Natural killer cell (primary cell): ENCODE results near the gene ADAMTSL1. TPM values are rescaled to one million over a fixed set of nuclear protein-coding genes. Genes with fewer than 3 reads are reported as not detected.

Experiments
- ATAC-seq, 3 donors: fragments of 150-1000 bp in 2 of 3; fragments of 200-7000 bp in 1 of 3; cut with Tn5 transposase; 1 replicate in 1 of 3; 2 replicates in 2 of 3; pipeline ENCODE4 v1.10.0; 2021; ENCODE audit warnings: mild to moderate bottlenecking in 2 of 3, moderate library complexity in 2 of 3
- DNase-seq, 2 donors: peaks; one replicate each; pipeline versions ENCODE4 v3.0.0 to v3.0.0-alpha.2; 2013 to 2021; ENCODE audit warnings: mixed read lengths in 1 of 2
- H3K27ac ChIP-seq: one replicate; pipeline ENCODE4 v1.5.1; 2013; ENCODE audit warnings: mild to moderate bottlenecking, low read length
- H3K27me3 ChIP-seq: one replicate; pipeline ENCODE4 v1.6.1; 2013; ENCODE audit warnings: low read length; ENCODE audit not compliant: control insufficient read depth, insufficient read depth
- H3K36me3 ChIP-seq: one replicate; pipeline ENCODE4 v1.6.1; 2013; ENCODE audit warnings: low read length; ENCODE audit not compliant: control insufficient read depth, insufficient read depth
- H3K4me1 ChIP-seq: one replicate; pipeline ENCODE4 v1.6.1; 2013; ENCODE audit warnings: low read length; ENCODE audit not compliant: control insufficient read depth, insufficient read depth
- H3K4me3 ChIP-seq: one replicate; pipeline ENCODE4 v1.5.1; 2013; ENCODE audit warnings: low read length
- H3K9me3 ChIP-seq: one replicate; pipeline ENCODE4 v1.6.1; 2013; ENCODE audit warnings: low read length; ENCODE audit not compliant: control insufficient read depth, insufficient read depth
- H3K27ac Mint-ChIP-seq, 2 donors: one replicate each; pipeline ENCODE4 v1.8.0; 2022; ENCODE audit warnings: mild to moderate bottlenecking in 2 of 2, mixed read lengths in 2 of 2, moderate library complexity in 1 of 2
- H3K27me3 Mint-ChIP-seq, 2 donors: one replicate each; pipeline ENCODE4 v1.8.0; 2022; ENCODE audit warnings: low read depth in 2 of 2, mixed read lengths in 2 of 2
- H3K36me3 Mint-ChIP-seq: one replicate; pipeline ENCODE4 v1.8.0; 2022; ENCODE audit warnings: mixed read lengths
- H3K4me1 Mint-ChIP-seq, 2 donors: one replicate each; pipeline ENCODE4 v1.8.0; 2022; ENCODE audit warnings: mixed read lengths in 2 of 2
- H3K4me3 Mint-ChIP-seq: one replicate; pipeline ENCODE4 v1.8.0; 2022; ENCODE audit warnings: mild to moderate bottlenecking, moderate library complexity, mixed read lengths
- H3K9me3 Mint-ChIP-seq, 2 donors: one replicate each; pipeline ENCODE4 v1.8.0; 2022; ENCODE audit warnings: mixed read lengths in 2 of 2
- CTCF ChIP-seq: fragments of 200-600 bp; IDR thresholded peaks from one replicate; pipeline ENCODE4 v1.8.0; 2022; ENCODE audit warnings: antibody characterized with exemption
- WGBS: methylation state at CpG from one replicate; pipeline ENCODE4 v1.1.7; 2013; ENCODE audit warnings: missing lambda C conversion rate; ENCODE audit not compliant: insufficient coverage; 5-methylcytosine and 5-hydroxymethylcytosine counted together
- intact Hi-C: fragments of 100-400 bp; cut with micrococcal nuclease; formaldehyde crosslinking; loops from one replicate; pipeline ENCODE4 v1.14.2; 2022
- total RNA-seq, 4 donors: library from RNA; stranded (reverse); fragments of 120-200 nt in 1 of 4; gene quantifications; one replicate each; pipeline versions ENCODE4 v1.2.3 to v1.2.4, GENCODE V29; 2013 to 2022

Gene ADAMTSL1
- total RNA-seq, 3 donors from 2014 or later (not counting 1 experiment from before 2014, with no cell fraction given) = not detected

GRCh38 chr9:18905028-18905882 lies 431.3 kb downstream of the ADAMTSL1 start:
- Mint-ChIP-seq H3K27ac (no peak overlapping the region), H3K9me3 (peaks cover 0 to 6% of the 10 kb centered on the region in 2 donors), H3K36me3 (peaks cover 10% of the 10 kb centered on the region), H3K4me3 (no peak overlapping the region), H3K27me3 (peaks cover 0 to 10% of the 10 kb centered on the region in 2 donors), H3K4me1 (no peaks in the 10 kb centered on the region)
- whole genome bisulfite sequencing = 87% methylated on average over 8 of the region's 11 CpGs
- H3K27ac ChIP-seq = no peak overlapping the region
- no peaks in the 10 kb centered on the region for H3K9me3 ChIP-seq
- ATAC-seq = no peak
- H3K27me3 ChIP-seq = no peaks in the 10 kb centered on the region
- no peak for TF ChIP-seq CTCF
- H3K36me3 ChIP-seq = no peaks in the 10 kb centered on the region
- DNase-seq = no peak
- intact Hi-C loops = no loop called here
- H3K4me1 ChIP-seq = no peaks in the 10 kb centered on the region
- H3K4me3 ChIP-seq = no peak overlapping the region

GRCh38 chr9:18905883-18906629 lies 432.1 kb downstream of the ADAMTSL1 start:
- Mint-ChIP-seq H3K4me1 (no peaks in the 10 kb centered on the region), H3K4me3 (no peak overlapping the region), H3K9me3 (peaks cover 0 to 6% of the 10 kb centered on the region in 2 donors), H3K27ac (no peak overlapping the region), H3K27me3 (peaks cover 4 to 12% of the 10 kb centered on the region in 2 donors), H3K36me3 (peaks cover 10% of the 10 kb centered on the region)
- intact Hi-C loops = no loop called here
- ATAC-seq = no peak
- no peak overlapping the region for H3K4me3 ChIP-seq
- no peaks in the 10 kb centered on the region for H3K27me3 ChIP-seq
- DNase-seq = no peak
- H3K4me1 ChIP-seq = no peaks in the 10 kb centered on the region
- H3K9me3 ChIP-seq = no peaks in the 10 kb centered on the region
- H3K36me3 ChIP-seq = no peaks in the 10 kb centered on the region
- WGBS = 86% methylated on average over 9 of the region's 9 CpGs
- no peak overlapping the region for H3K27ac ChIP-seq
- TF ChIP-seq CTCF = no peak

- Histone ChIP-seq H3K27me3 (no peaks in the 10 kb centered on the region), H3K4me1 (no peaks in the 10 kb centered on the region), H3K9me3 (no peaks in the 10 kb centered on the region), H3K4me3 (no peak overlapping the region), H3K27ac (no peak overlapping the region), H3K36me3 (no peaks in the 10 kb centered on the region)
- Mint-ChIP-seq H3K27me3 (peaks cover 7 to 13% of the 10 kb centered on the region in 2 donors), H3K36me3 (peaks cover 5% of the 10 kb centered on the region), H3K9me3 (peaks cover 0 to 4% of the 10 kb centered on the region in 2 donors), H3K4me3 (no peak overlapping the region), H3K4me1 (no peaks in the 10 kb centered on the region), H3K27ac (no peak overlapping the region)
- no peak for TF ChIP-seq CTCF
- 92% methylated on average over 9 of the region's 9 CpGs for WGBS
- ATAC-seq (no peak), DNase-seq (no peak)
- intact Hi-C loops = no loop called here
Measured at GRCh38 chr9:18906656-18907395, 432.9 kb downstream of the ADAMTSL1 start.
